ENCODE data around the gene GPSM1. TPM values are rescaled to one million over a fixed set of nuclear protein-coding genes. Genes with fewer than 3 reads are reported as not detected.

GPSM1 gene
- polyA plus RNA-seq, 1 of the 3 experiments (the other 2 are of a cell fraction) = 26.7 TPM

DNA sequence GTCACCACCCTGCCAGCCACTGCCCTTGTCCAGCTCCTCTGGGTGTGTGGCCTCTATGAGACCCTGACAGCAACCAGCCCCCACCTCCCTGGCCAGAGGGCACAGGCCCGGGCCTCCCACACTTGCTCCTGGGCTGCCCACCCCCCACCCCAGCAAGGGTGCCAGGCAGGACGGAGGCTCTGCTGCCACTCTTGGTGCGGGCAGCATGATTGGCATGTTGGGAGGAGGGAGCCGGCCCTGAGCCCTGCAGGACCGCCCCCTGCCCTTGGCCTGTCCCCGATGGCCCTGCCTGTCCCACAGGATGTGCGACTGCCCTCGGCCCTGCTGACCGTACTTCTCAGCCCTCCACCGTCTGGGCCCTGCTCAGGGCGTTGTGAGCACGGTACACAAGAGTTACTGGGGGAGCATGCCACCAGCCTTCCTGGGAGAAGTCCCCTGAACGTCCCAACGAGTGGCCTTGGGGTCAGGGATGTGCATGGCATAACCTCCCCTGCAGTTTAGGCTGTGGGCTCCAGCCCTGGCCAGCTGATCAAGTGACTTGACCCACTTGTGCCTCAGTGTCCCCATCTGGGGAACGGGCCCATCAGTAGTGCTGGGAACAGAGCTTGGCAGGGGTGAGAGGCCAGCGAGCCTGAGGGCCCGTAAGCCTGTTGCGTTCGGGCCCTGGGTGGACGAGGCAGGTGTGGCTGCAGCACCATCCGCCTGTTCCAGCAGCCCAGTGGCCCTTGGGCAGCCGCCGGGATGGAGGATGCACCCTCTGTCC lies 16.0 kb downstream of the GPSM1 start:
- Histone ChIP-seq H2AFZ (ENCODE audit: low read depth) (no peak overlapping the region), H3K79me2 (ENCODE audit: insufficient read depth) (no peaks in the 10 kb centered on the region), H3F3A (replicated peaks; ENCODE audit: insufficient read depth) (no peaks in the 10 kb centered on the region), H4K20me1 (ENCODE audit: insufficient read depth) (no peaks in the 10 kb centered on the region), H3K4me2 (no peak overlapping the region), H3K4me1 (ENCODE audit: control insufficient read depth in 1 of 2, insufficient read depth in 2 of 2, low read depth in 1 of 2, low read length in 1 of 2) (peaks cover 0 to 36% of the 10 kb centered on the region in 2 experiments; a peak in 1 of 4 replicates), H3K27ac (ENCODE audit: low read depth in 2 of 2, low read length in 1 of 2) (no peak overlapping the region; a peak in 1 of 4 replicates), H3K9me2 (no peaks in the 10 kb centered on the region), H3K27me3 (ENCODE audit: insufficient read depth) (no peaks in the 10 kb centered on the region), H3K4me3 (ENCODE audit: low read depth in 2 of 2, low read length in 1 of 2) (no peak overlapping the region), H3K9ac (no peak overlapping the region), H3K36me3 (replicated peaks in 1 of 2; ENCODE audit: control insufficient read depth in 1 of 2, insufficient read depth in 2 of 2, low read length in 1 of 2) (peaks cover 0 to 39% of the 10 kb centered on the region in 2 experiments), H3K9me3 (no peaks in the 10 kb centered on the region)
- POLR2A ChIA-PET = no interaction called here
- CTCF ChIA-PET = interaction anchor here (1.9 to 3.7 kb wide), 3 partner anchors 20 to 57 kb away, joined by 4 to 14 read pairs (median 11); partner anchors contain the start of genes DNLZ and SNAPC4
- TF ChIP-seq CHD2 (IDR thresholded peaks at IDR 0.05; ENCODE audit: low read length, partially characterized antibody) = no peak
- TF ChIP-seq FOSL2 (IDR thresholded peaks at IDR 0.05; ENCODE audit: borderline replicate concordance, low read depth) = no peak
- TF ChIP-seq, protein P1, sequence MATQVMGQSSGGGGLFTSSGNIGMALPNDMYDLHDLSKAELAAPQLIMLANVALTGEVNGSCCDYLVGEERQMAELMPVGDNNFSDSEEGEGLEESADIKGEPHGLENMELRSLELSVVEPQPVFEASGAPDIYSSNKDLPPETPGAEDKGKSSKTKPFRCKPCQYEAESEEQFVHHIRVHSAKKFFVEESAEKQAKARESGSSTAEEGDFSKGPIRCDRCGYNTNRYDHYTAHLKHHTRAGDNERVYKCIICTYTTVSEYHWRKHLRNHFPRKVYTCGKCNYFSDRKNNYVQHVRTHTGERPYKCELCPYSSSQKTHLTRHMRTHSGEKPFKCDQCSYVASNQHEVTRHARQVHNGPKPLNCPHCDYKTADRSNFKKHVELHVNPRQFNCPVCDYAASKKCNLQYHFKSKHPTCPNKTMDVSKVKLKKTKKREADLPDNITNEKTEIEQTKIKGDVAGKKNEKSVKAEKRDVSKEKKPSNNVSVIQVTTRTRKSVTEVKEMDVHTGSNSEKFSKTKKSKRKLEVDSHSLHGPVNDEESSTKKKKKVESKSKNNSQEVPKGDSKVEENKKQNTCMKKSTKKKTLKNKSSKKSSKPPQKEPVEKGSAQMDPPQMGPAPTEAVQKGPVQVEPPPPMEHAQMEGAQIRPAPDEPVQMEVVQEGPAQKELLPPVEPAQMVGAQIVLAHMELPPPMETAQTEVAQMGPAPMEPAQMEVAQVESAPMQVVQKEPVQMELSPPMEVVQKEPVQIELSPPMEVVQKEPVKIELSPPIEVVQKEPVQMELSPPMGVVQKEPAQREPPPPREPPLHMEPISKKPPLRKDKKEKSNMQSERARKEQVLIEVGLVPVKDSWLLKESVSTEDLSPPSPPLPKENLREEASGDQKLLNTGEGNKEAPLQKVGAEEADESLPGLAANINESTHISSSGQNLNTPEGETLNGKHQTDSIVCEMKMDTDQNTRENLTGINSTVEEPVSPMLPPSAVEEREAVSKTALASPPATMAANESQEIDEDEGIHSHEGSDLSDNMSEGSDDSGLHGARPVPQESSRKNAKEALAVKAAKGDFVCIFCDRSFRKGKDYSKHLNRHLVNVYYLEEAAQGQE (IDR thresholded peaks at IDR 0.05; ENCODE audit: low read depth, low read length) = no peak
- no peak for TF ChIP-seq TEAD4 (IDR thresholded peaks at IDR 0.05; ENCODE audit: borderline replicate concordance, insufficient read depth)
- TF ChIP-seq EZH2phosphoT487 (IDR thresholded peaks at IDR 0.05; ENCODE audit: borderline replicate concordance, low read depth) = no peak
- no peak for TF ChIP-seq FOXJ3 (CRISPR knock-in tag; IDR thresholded peaks at IDR 0.05)
- no peak for TF ChIP-seq MXI1 (IDR thresholded peaks at IDR 0.05; ENCODE audit: low read depth, low read length)
- TF ChIP-seq JUND (IDR thresholded peaks at IDR 0.05) = no peak
- no peak for TF ChIP-seq FOXM1 (IDR thresholded peaks at IDR 0.05; ENCODE audit: low read depth)
- no peak for TF ChIP-seq TCF12 (IDR thresholded peaks at IDR 0.05)
- TF ChIP-seq, protein P2, sequence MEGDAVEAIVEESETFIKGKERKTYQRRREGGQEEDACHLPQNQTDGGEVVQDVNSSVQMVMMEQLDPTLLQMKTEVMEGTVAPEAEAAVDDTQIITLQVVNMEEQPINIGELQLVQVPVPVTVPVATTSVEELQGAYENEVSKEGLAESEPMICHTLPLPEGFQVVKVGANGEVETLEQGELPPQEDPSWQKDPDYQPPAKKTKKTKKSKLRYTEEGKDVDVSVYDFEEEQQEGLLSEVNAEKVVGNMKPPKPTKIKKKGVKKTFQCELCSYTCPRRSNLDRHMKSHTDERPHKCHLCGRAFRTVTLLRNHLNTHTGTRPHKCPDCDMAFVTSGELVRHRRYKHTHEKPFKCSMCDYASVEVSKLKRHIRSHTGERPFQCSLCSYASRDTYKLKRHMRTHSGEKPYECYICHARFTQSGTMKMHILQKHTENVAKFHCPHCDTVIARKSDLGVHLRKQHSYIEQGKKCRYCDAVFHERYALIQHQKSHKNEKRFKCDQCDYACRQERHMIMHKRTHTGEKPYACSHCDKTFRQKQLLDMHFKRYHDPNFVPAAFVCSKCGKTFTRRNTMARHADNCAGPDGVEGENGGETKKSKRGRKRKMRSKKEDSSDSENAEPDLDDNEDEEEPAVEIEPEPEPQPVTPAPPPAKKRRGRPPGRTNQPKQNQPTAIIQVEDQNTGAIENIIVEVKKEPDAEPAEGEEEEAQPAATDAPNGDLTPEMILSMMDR (IDR thresholded peaks at IDR 0.05) = no peak
- no peak for TF ChIP-seq RAD21 (IDR thresholded peaks at IDR 0.05; ENCODE audit: low read length)
- no peak for TF ChIP-seq RCOR1 (IDR thresholded peaks at IDR 0.05; ENCODE audit: low read length)
- no peak for TF ChIP-seq RXRA (IDR thresholded peaks at IDR 0.05; ENCODE audit: borderline replicate concordance, low read depth)
- no peak for TF ChIP-seq NRF1 (IDR thresholded peaks at IDR 0.05; ENCODE audit: low read depth, low read length)
- TF ChIP-seq SIN3A (IDR thresholded peaks at IDR 0.05; ENCODE audit: borderline replicate concordance, low read depth, low read length) = no peak
- 79% methylated on average over 4 of the region's 23 CpGs for WGBS (ENCODE audit: low lambda C conversion rate)
- DNase-seq = no peak

Measured in SK-N-SH (cell line).